ENCODE measurements around the gene PRDM5.

The PRDM5 gene

GRCh38 chr4:120922381-120923206, at the start of gene PRDM5:
PRDM5 (minus strand) TSS chr4:120922726; CDS start chr4:120922608, 118 bp downstream.
- no peak for DNase-seq

- DNase-seq: no peak
Observed at GRCh38 chr4:120971884-120972283, 49.4 kb upstream of the PRDM5 start.

GRCh38 chr4:120965938-120966337, 43.4 kb upstream of the PRDM5 start:
- DNase-seq: no peak

GRCh38 chr4:120964596-120964995, 42.1 kb upstream of the PRDM5 start:
- DNase-seq: no peak

GRCh38 chr4:120963449-120963848, 40.9 kb upstream of the PRDM5 start:
- DNase-seq: no peak

GRCh38 chr4:120960656-120961267, 38.2 kb upstream of the PRDM5 start:
- DNase-seq: no peak

GRCh38 chr4:120948382-120948781, 25.9 kb upstream of the PRDM5 start:
- no peak for DNase-seq

- no peak for DNase-seq
Observed at GRCh38 chr4:120942776-120943175, 20.2 kb upstream of the PRDM5 start.

- DNase-seq: no peak
Observed at GRCh38 chr4:120940547-120940946, 18.0 kb upstream of the PRDM5 start.

GRCh38 chr4:120939693-120940092, 17.2 kb upstream of the PRDM5 start:
- DNase-seq: no peak

GRCh38 chr4:120929847-120930246, 7.3 kb upstream of the PRDM5 start:
- DNase-seq: no peak

GRCh38 chr4:120927801-120928409, 5.4 kb upstream of the PRDM5 start:
- no peak for DNase-seq

- DNase-seq: no peak
Observed at GRCh38 chr4:120926358-120927025, 4.0 kb upstream of the PRDM5 start.

GRCh38 chr4:120924931-120925330, 2.4 kb upstream of the PRDM5 start:
- no peak for DNase-seq

GRCh38 chr4:120923207-120923522, 639 bp upstream of the PRDM5 start:
- no peak for DNase-seq

- no peak for DNase-seq
Observed at GRCh38 chr4:120921456-120922380, 808 bp downstream of the PRDM5 start.

- no peak for DNase-seq
Observed at GRCh38 chr4:120920666-120921065, 1.9 kb downstream of the PRDM5 start.

- DNase-seq: no peak
Observed at GRCh38 chr4:120919358-120919757, 3.2 kb downstream of the PRDM5 start.

- DNase-seq: no peak
Observed at GRCh38 chr4:120918788-120919187, 3.7 kb downstream of the PRDM5 start.

- DNase-seq: no peak
Observed at GRCh38 chr4:120918092-120918491, 4.4 kb downstream of the PRDM5 start.

- no peak for DNase-seq
Observed at GRCh38 chr4:120916937-120917336, 5.6 kb downstream of the PRDM5 start.

GRCh38 chr4:120915336-120915735, 7.2 kb downstream of the PRDM5 start:
- no peak for DNase-seq

- DNase-seq: no peak
Observed at GRCh38 chr4:120903419-120903818, 19.1 kb downstream of the PRDM5 start.

Measured in activated CD4-positive, alpha-beta T cell treated with anti-CD3 and anti-CD28 coated beads for 1 hour (primary cell).